CD14-positive monocyte (primary cell): ENCODE results near the gene HEXB. TPM values are rescaled to one million over a fixed set of nuclear protein-coding genes. Genes with fewer than 3 reads are reported as not detected.

Experiments used
- DNase-seq, 3 donors: peaks; one replicate each; pipeline ENCODE4 v3.0.0-alpha.2; 2011 to 2022
- H2AFZ ChIP-seq: 2 replicates; pipeline ENCODE4 v1.6.0; 2012; ENCODE audit warnings: mild to moderate bottlenecking, low read depth, low read length, inconsistent platforms; ENCODE audit not compliant: insufficient read depth, poor library complexity, severe bottlenecking
- H3K27ac ChIP-seq, 2 donors: 1 replicate in 1 of 2; 2 replicates in 1 of 2; pipeline ENCODE4 v1.5.1; 2012 to 2013; ENCODE audit warnings: low read length in 2 of 2, control low read depth in 1 of 2, inconsistent platforms in 1 of 2, low read depth in 1 of 2, mild to moderate bottlenecking in 1 of 2
- H3K27me3 ChIP-seq, 2 donors: one replicate each; pipeline versions ENCODE4 v1.6.0 to v1.6.1; 2011 to 2013; ENCODE audit warnings: low read length in 2 of 2; ENCODE audit not compliant: control insufficient read depth in 2 of 2, insufficient read depth in 2 of 2
- H3K36me3 ChIP-seq, 2 donors: replicated peaks in 1 of 2; 1 replicate in 1 of 2; 2 replicates in 1 of 2; pipeline versions ENCODE4 v1.5.1 to v1.6.1; 2012 to 2013; ENCODE audit warnings: low read length in 2 of 2, control low read depth in 1 of 2, inconsistent platforms in 1 of 2, mild to moderate bottlenecking in 1 of 2; ENCODE audit not compliant: insufficient read depth in 2 of 2, control insufficient read depth in 1 of 2
- H3K4me1 ChIP-seq, 2 donors: 1 replicate in 1 of 2; 2 replicates in 1 of 2; pipeline versions ENCODE4 v1.5.1 to v1.6.1; 2012 to 2013; ENCODE audit warnings: low read length in 2 of 2, control low read depth in 1 of 2, inconsistent platforms in 1 of 2, mild to moderate bottlenecking in 1 of 2, moderate library complexity in 1 of 2; ENCODE audit not compliant: insufficient read depth in 2 of 2, control insufficient read depth in 1 of 2
- H3K4me2 ChIP-seq: replicated peaks from 2 replicates; pipeline ENCODE3; 2012; ENCODE audit warnings: low read length, moderate library complexity, mild to moderate bottlenecking; ENCODE audit not compliant: poor library complexity, severe bottlenecking; ENCODE audit errors: extremely low read depth
- H3K4me3 ChIP-seq, 3 experiments: fragments of 200-600 bp in 1 of 3; sonication (generic) in 1 of 3; replicated peaks in 1 of 3; 1 replicate in 2 of 3; 2 replicates in 1 of 3; pipeline ENCODE4 v1.5.1; 2011 to 2013; ENCODE audit warnings: low read length in 3 of 3, mild to moderate bottlenecking in 3 of 3, control low read depth in 2 of 3, low read depth in 2 of 3, inconsistent platforms in 1 of 3, moderate library complexity in 1 of 3
- H3K79me2 ChIP-seq: 2 replicates; pipeline ENCODE4 v1.6.0; 2012; ENCODE audit warnings: mild to moderate bottlenecking, control low read depth, inconsistent platforms, low read length, moderate library complexity; ENCODE audit not compliant: insufficient read depth
- H3K9ac ChIP-seq: 2 replicates; pipeline ENCODE4 v1.6.0; 2017; ENCODE audit warnings: low read length, mild to moderate bottlenecking; ENCODE audit not compliant: insufficient read depth, poor library complexity, severe bottlenecking
- H3K9me3 ChIP-seq, 2 donors: replicated peaks in 1 of 2; 1 replicate in 1 of 2; 2 replicates in 1 of 2; pipeline versions ENCODE4 v1.5.1 to v1.6.1; 2012 to 2013; ENCODE audit warnings: low read length in 2 of 2, control low read depth in 1 of 2; ENCODE audit not compliant: control insufficient read depth in 1 of 2, insufficient read depth in 1 of 2
- H4K20me1 ChIP-seq: 2 replicates; pipeline ENCODE4 v1.6.0; 2012; ENCODE audit warnings: mild to moderate bottlenecking, low read length, control low read depth, moderate library complexity; ENCODE audit not compliant: insufficient read depth
- H3K27ac Mint-ChIP-seq, 7 donors: one replicate each; pipeline ENCODE4 v1.8.0; 2020; ENCODE audit warnings: mild to moderate bottlenecking in 7 of 7, mixed read lengths in 7 of 7, moderate library complexity in 6 of 7, inconsistent platforms in 2 of 7
- H3K27me3 Mint-ChIP-seq, 3 donors: one replicate each; pipeline ENCODE4 v1.8.0; 2021 to 2022; ENCODE audit warnings: low read depth in 3 of 3, mild to moderate bottlenecking in 3 of 3, mixed read lengths in 3 of 3, moderate library complexity in 3 of 3, inconsistent platforms in 1 of 3
- H3K36me3 Mint-ChIP-seq, 2 donors: one replicate each; pipeline ENCODE4 v1.8.0; 2020; ENCODE audit warnings: mixed read lengths in 2 of 2, inconsistent platforms in 1 of 2, mild to moderate bottlenecking in 1 of 2
- H3K4me1 Mint-ChIP-seq: one replicate; pipeline ENCODE4 v1.8.0; 2020; ENCODE audit warnings: mild to moderate bottlenecking, mixed read lengths
- H3K4me3 Mint-ChIP-seq, 2 donors: one replicate each; pipeline ENCODE4 v1.8.0; 2020; ENCODE audit warnings: mild to moderate bottlenecking in 2 of 2, mixed read lengths in 2 of 2, moderate library complexity in 1 of 2
- H3K9me3 Mint-ChIP-seq, 7 donors: one replicate each; pipeline ENCODE4 v1.8.0; 2020 to 2022; ENCODE audit warnings: mixed read lengths in 7 of 7, mild to moderate bottlenecking in 6 of 7, moderate library complexity in 6 of 7, inconsistent platforms in 2 of 7
- WGBS: methylation state at CpG from one replicate; pipeline ENCODE4 v1.1.5; 2013; ENCODE audit warnings: missing lambda C conversion rate; ENCODE audit not compliant: insufficient coverage; 5-methylcytosine and 5-hydroxymethylcytosine counted together
- intact Hi-C, 2 donors: fragments of 100-400 bp; cut with micrococcal nuclease; formaldehyde crosslinking; loops; one replicate each; pipeline versions ENCODE4 v1.15.0 to v1.15.1; 2023
- polyA plus RNA-seq, 3 donors: library from polyadenylated mRNA; depleted of rRNA in 1 of 3; unstranded in 2 of 3; stranded (reverse) in 1 of 3; fragments of 300-500 nt in 2 of 3; fragments of >200 nt in 1 of 3; fragmentation: Illumina TruSeq in 2 of 3; gene quantifications; 1 replicate in 2 of 3; 2 replicates in 1 of 3; pipeline ENCODE4 v1.2.3, GENCODE V29; 2012 to 2021
- TF ChIP-seq, protein P1 (sequence below): fragments of 200-600 bp; IDR thresholded peaks from one replicate; pipeline ENCODE4 v1.8.0; 2022; ENCODE audit warnings: antibody characterized with exemption, mild to moderate bottlenecking

HEXB gene
- polyA plus RNA-seq, 3 donors, result 158 to 518 (median 470) TPM

GRCh38 chr5:74655716-74656115 is 29.3 kb upstream of the HEXB start:
- TF ChIP-seq, protein P1, sequence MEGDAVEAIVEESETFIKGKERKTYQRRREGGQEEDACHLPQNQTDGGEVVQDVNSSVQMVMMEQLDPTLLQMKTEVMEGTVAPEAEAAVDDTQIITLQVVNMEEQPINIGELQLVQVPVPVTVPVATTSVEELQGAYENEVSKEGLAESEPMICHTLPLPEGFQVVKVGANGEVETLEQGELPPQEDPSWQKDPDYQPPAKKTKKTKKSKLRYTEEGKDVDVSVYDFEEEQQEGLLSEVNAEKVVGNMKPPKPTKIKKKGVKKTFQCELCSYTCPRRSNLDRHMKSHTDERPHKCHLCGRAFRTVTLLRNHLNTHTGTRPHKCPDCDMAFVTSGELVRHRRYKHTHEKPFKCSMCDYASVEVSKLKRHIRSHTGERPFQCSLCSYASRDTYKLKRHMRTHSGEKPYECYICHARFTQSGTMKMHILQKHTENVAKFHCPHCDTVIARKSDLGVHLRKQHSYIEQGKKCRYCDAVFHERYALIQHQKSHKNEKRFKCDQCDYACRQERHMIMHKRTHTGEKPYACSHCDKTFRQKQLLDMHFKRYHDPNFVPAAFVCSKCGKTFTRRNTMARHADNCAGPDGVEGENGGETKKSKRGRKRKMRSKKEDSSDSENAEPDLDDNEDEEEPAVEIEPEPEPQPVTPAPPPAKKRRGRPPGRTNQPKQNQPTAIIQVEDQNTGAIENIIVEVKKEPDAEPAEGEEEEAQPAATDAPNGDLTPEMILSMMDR, result no peak
- H3K4me1 Mint-ChIP-seq, result no peaks in the 10 kb centered on the region
- H3K27me3 Mint-ChIP-seq, result peaks cover 0 to 10% (median 8%) of the 10 kb centered on the region in 3 donors

DNA sequence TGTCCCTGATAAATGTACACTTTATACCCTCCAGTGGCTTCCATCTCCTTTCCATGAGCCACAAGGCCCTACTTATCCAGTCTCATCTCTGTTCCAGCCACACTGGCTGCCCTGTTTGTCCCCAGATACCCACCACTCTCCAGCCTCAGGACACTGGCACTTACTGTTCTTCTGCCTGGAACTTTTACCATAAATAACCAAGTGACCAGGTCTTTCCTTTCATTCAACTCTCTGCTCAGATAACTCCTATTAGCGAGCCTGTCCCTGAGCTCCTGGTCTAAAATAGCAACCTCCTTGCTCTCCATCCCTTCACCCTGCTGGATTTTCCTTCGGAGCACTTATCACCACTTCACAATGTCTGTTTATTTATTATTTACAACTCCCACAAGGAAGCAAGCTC is 27.9 kb upstream of the HEXB start:
- Histone ChIP-seq H3K4me2 (no peak overlapping the region), H3K27me3 (no peaks in the 10 kb centered on the region), H3K9ac (no peak overlapping the region), H3K36me3 (no peaks in the 10 kb centered on the region), H4K20me1 (no peaks in the 10 kb centered on the region), H3K27ac (no peak overlapping the region), H3K9me3 (no peaks in the 10 kb centered on the region), H2AFZ (no peak overlapping the region), H3K79me2 (no peaks in the 10 kb centered on the region), H3K4me1 (no peaks in the 10 kb centered on the region), H3K4me3 (no peak overlapping the region)
- WGBS, result 100% methylated on average over 1 of the region's 2 CpGs
- no peak overlapping the region for H3K4me3 Mint-ChIP-seq
- no peak overlapping the region for H3K27ac Mint-ChIP-seq
- intact Hi-C loops, result loop anchor here in 1 of 2 donors (10.0 kb wide), 1 partner anchor 262 kb away; no protein-coding TSS in a partner anchor
- no peak for DNase-seq
- H3K36me3 Mint-ChIP-seq, result no peaks in the 10 kb centered on the region
- peaks cover 0 to 10% (median 10%) of the 10 kb centered on the region in 3 donors for H3K27me3 Mint-ChIP-seq
- no peaks in the 10 kb centered on the region for H3K4me1 Mint-ChIP-seq
- peaks cover 0 to 4% (median 2%) of the 10 kb centered on the region in 7 donors for H3K9me3 Mint-ChIP-seq
- TF ChIP-seq, protein P1, result no peak

More at GRCh38 chr5:74655716-74656115, 29.3 kb upstream of the HEXB start:
- intact Hi-C loops, result loop anchor here in 1 of 2 donors (10.0 kb wide), 1 partner anchor 261 kb away; no protein-coding TSS in a partner anchor
- Mint-ChIP-seq H3K27ac (no peak overlapping the region), H3K9me3 (peaks cover 0 to 4% (median 2%) of the 10 kb centered on the region in 7 donors), H3K4me3 (no peak overlapping the region), H3K36me3 (no peaks in the 10 kb centered on the region)
- H4K20me1 ChIP-seq, result no peaks in the 10 kb centered on the region
- H2AFZ ChIP-seq, result no peak overlapping the region
- H3K27ac ChIP-seq, result no peak overlapping the region
- H3K79me2 ChIP-seq, result no peaks in the 10 kb centered on the region
- H3K9ac ChIP-seq, result no peak overlapping the region
- H3K9me3 ChIP-seq, result no peaks in the 10 kb centered on the region
- H3K4me2 ChIP-seq, result no peak overlapping the region
- H3K4me3 ChIP-seq, result no peak overlapping the region
- no peak for DNase-seq
- H3K4me1 ChIP-seq, result no peaks in the 10 kb centered on the region
- H3K27me3 ChIP-seq, result no peaks in the 10 kb centered on the region
- H3K36me3 ChIP-seq, result no peaks in the 10 kb centered on the region
